Erythroblast (primary cell): Measurements from ENCODE around the gene OPCML.

ENCODE experiments used
- DNase-seq, 2 experiments: peaks; one replicate each; lab custom pipeline; 2025; lab: John Stamatoyannopoulos, UW
- GATA1 ChIP-seq: IDR thresholded peaks from 2 replicates; pipeline ENCODE4 v1.6.1; 2011; ENCODE audit warnings: low read depth, mild to moderate bottlenecking, control low read depth, low read length, moderate library complexity
- POLR2A ChIP-seq: IDR thresholded peaks from 2 replicates; pipeline ENCODE4 v1.6.1; 2011; ENCODE audit warnings: mild to moderate bottlenecking, low read length

The OPCML gene

GRCh38 chr11:133041181-133041580, 491.1 kb downstream of the OPCML start:
- TF ChIP-seq GATA1: no peak
- no peak for TF ChIP-seq POLR2A
- no peak for DNase-seq

- no peak for DNase-seq
- no peak for TF ChIP-seq GATA1
- no peak for TF ChIP-seq POLR2A
Observed at GRCh38 chr11:133040289-133040900, 491.9 kb downstream of the OPCML start.

- TF ChIP-seq GATA1 (no peak), POLR2A (no peak)
- no peak for DNase-seq
Observed at GRCh38 chr11:133038850-133039249, 493.5 kb downstream of the OPCML start.

GRCh38 chr11:133034929-133035328, 497.4 kb downstream of the OPCML start:
- no peak for DNase-seq
- TF ChIP-seq POLR2A (no peak), GATA1 (no peak)

- DNase-seq: no peak
- TF ChIP-seq GATA1 (no peak), POLR2A (no peak)
Observed at GRCh38 chr11:133029107-133029506, 503.2 kb downstream of the OPCML start.

- TF ChIP-seq GATA1 (no peak), POLR2A (no peak)
- DNase-seq: no peak
Observed at GRCh38 chr11:133026952-133027351, 505.3 kb downstream of the OPCML start.

- no peak for DNase-seq
- TF ChIP-seq GATA1 (no peak), POLR2A (no peak)
Observed at GRCh38 chr11:133024301-133024700, 508.0 kb downstream of the OPCML start.

GRCh38 chr11:133023232-133023631, 509.1 kb downstream of the OPCML start:
- no peak for TF ChIP-seq GATA1
- TF ChIP-seq POLR2A: no peak
- DNase-seq: no peak

- no peak for TF ChIP-seq POLR2A
- no peak for TF ChIP-seq GATA1
- DNase-seq: no peak
Observed at GRCh38 chr11:133021553-133021952, 510.7 kb downstream of the OPCML start.

- no peak for TF ChIP-seq GATA1
- no peak for TF ChIP-seq POLR2A
- DNase-seq: no peak
Observed at GRCh38 chr11:133020372-133020714, 512.0 kb downstream of the OPCML start.

GRCh38 chr11:133019545-133020371, 512.5 kb downstream of the OPCML start:
- TF ChIP-seq POLR2A (no peak), GATA1 (no peak)
- DNase-seq: no peak

GRCh38 chr11:133015457-133015856, 516.8 kb downstream of the OPCML start:
- DNase-seq: no peak
- TF ChIP-seq POLR2A (no peak), GATA1 (no peak)

- TF ChIP-seq GATA1 (no peak), POLR2A (no peak)
- no peak for DNase-seq
Observed at GRCh38 chr11:133014337-133014736, 518.0 kb downstream of the OPCML start.

GRCh38 chr11:133012803-133013202, 519.5 kb downstream of the OPCML start:
- no peak for TF ChIP-seq POLR2A
- no peak for TF ChIP-seq GATA1
- no peak for DNase-seq
